Urinary bladder (tissue), 4 donors: ENCODE measurements around the gene SPATS1. TPM values are rescaled to one million over a fixed set of nuclear protein-coding genes. Genes with fewer than 3 reads are reported as not detected.

ENCODE experiments used
- DNase-seq: peaks from one replicate; pipeline ENCODE4 v3.0.0-alpha.2; 2015; ENCODE audit errors: extremely low spot score
- H3K27ac ChIP-seq: one replicate; pipeline ENCODE4 v1.5.1; 2013; ENCODE audit warnings: low read depth, mild to moderate bottlenecking, moderate library complexity
- H3K36me3 ChIP-seq: one replicate; pipeline ENCODE4 v1.6.1; 2013; ENCODE audit warnings: mild to moderate bottlenecking, moderate library complexity; ENCODE audit not compliant: insufficient read depth
- H3K4me1 ChIP-seq: one replicate; pipeline ENCODE4 v1.6.1; 2013; ENCODE audit warnings: mild to moderate bottlenecking, moderate library complexity; ENCODE audit not compliant: insufficient read depth
- H3K4me3 ChIP-seq: one replicate; pipeline ENCODE4 v1.5.1; 2013; ENCODE audit warnings: low read depth, low read length
- WGBS: extraction: QIAGEN DNeasy Blood & Tissue Kit; methylation state at CpG from one replicate; pipeline ENCODE4 v1.1.7; 2013; 5-methylcytosine and 5-hydroxymethylcytosine counted together
- polyA plus RNA-seq: library from polyadenylated mRNA; stranded (reverse); fragments of 200-250 nt; gene quantifications from one replicate; pipeline ENCODE4 v1.2.3, GENCODE V29; 2013
- total RNA-seq: library from RNA; depleted of rRNA; stranded (reverse); fragments of >200 nt; gene quantifications from one replicate; pipeline ENCODE4 v1.2.3, GENCODE V29; 2014
- donor health status: healthy with polysubstance abuse.
- donor health status: healthy.

The SPATS1 gene
- total and polyA plus RNA-seq, 2 donors: not detected

GRCh38 chr6:44366781-44367180 lies 24.3 kb downstream of the SPATS1 start:
- DNase-seq: no peak
- WGBS: 91% methylated on average over 3 of the region's 3 CpGs
- H3K27ac ChIP-seq: no peak overlapping the region
- H3K4me3 ChIP-seq: no peak overlapping the region
- no peaks in the 10 kb centered on the region for H3K4me1 ChIP-seq
- H3K36me3 ChIP-seq: no peaks in the 10 kb centered on the region

GRCh38 chr6:44367681-44368080 lies 25.2 kb downstream of the SPATS1 start:
- 50% methylated on average over 2 of the region's 2 CpGs for WGBS
- no peak overlapping the region for H3K4me3 ChIP-seq
- no peaks in the 10 kb centered on the region for H3K4me1 ChIP-seq
- no peak overlapping the region for H3K27ac ChIP-seq
- no peaks in the 10 kb centered on the region for H3K36me3 ChIP-seq
- no peak for DNase-seq

- WGBS: 84% methylated on average over 3 of the region's 3 CpGs
- no peak for DNase-seq
- no peak overlapping the region for H3K27ac ChIP-seq
- H3K4me3 ChIP-seq: no peak overlapping the region
- no peaks in the 10 kb centered on the region for H3K36me3 ChIP-seq
- H3K4me1 ChIP-seq: no peaks in the 10 kb centered on the region
These were observed 30.6 kb downstream of the SPATS1 start for GRCh38 chr6:44373051-44373450.

GRCh38 chr6:44373787-44374186 lies 31.3 kb downstream of the SPATS1 start:
- no peaks in the 10 kb centered on the region for H3K36me3 ChIP-seq
- no peak overlapping the region for H3K4me3 ChIP-seq
- no peaks in the 10 kb centered on the region for H3K4me1 ChIP-seq
- DNase-seq: no peak
- WGBS: 53% methylated on average over 2 of the region's 2 CpGs
- no peak overlapping the region for H3K27ac ChIP-seq

GRCh38 chr6:44375071-44375470 lies 32.6 kb downstream of the SPATS1 start:
- 86% methylated on average over 3 of the region's 3 CpGs for WGBS
- DNase-seq: no peak
- Histone ChIP-seq H3K4me3 (no peak overlapping the region), H3K36me3 (no peaks in the 10 kb centered on the region), H3K4me1 (no peaks in the 10 kb centered on the region), H3K27ac (no peak overlapping the region)

GRCh38 chr6:44377484-44377883 lies 35.0 kb downstream of the SPATS1 start:
- Histone ChIP-seq H3K36me3 (no peaks in the 10 kb centered on the region), H3K4me3 (no peak overlapping the region), H3K27ac (no peak overlapping the region), H3K4me1 (no peaks in the 10 kb centered on the region)
- 84% methylated on average over 3 of the region's 3 CpGs for WGBS
- DNase-seq: no peak

- H3K36me3 ChIP-seq: no peaks in the 10 kb centered on the region
- WGBS: 35% methylated on average over 1 of the region's 1 CpG
- H3K4me3 ChIP-seq: no peak overlapping the region
- no peaks in the 10 kb centered on the region for H3K4me1 ChIP-seq
- no peak for DNase-seq
- no peak overlapping the region for H3K27ac ChIP-seq
These were observed 35.5 kb downstream of the SPATS1 start for GRCh38 chr6:44377971-44378370.

- DNase-seq: no peak
- Histone ChIP-seq H3K4me1 (no peaks in the 10 kb centered on the region), H3K4me3 (no peak overlapping the region), H3K27ac (no peak overlapping the region), H3K36me3 (no peaks in the 10 kb centered on the region)
- 82% methylated on average over 2 of the region's 2 CpGs for WGBS
These were observed 39.3 kb downstream of the SPATS1 start for GRCh38 chr6:44381739-44382138.

GRCh38 chr6:44386364-44386928 lies 44.0 kb downstream of the SPATS1 start:
- Histone ChIP-seq H3K4me1 (no peaks in the 10 kb centered on the region), H3K27ac (no peak overlapping the region), H3K4me3 (no peak overlapping the region), H3K36me3 (no peaks in the 10 kb centered on the region)
- WGBS: 35% methylated on average over 6 of the region's 6 CpGs
- DNase-seq: no peak

GRCh38 chr6:44386929-44387345 lies 44.5 kb downstream of the SPATS1 start:
- Histone ChIP-seq H3K4me3 (peak overlapping the region; percentile 72), H3K36me3 (no peaks in the 10 kb centered on the region), H3K27ac (peak overlapping the region; percentile 44), H3K4me1 (no peaks in the 10 kb centered on the region)
- 5% methylated on average over 8 of the region's 8 CpGs for WGBS
- peak; percentile 29 for DNase-seq

GRCh38 chr6:44387346-44388134 lies 45.1 kb downstream of the SPATS1 start, which contains the start of gene CDC5L:
CDC5L (plus strand) TSS chr6:44387706; CDS start chr6:44387824, 118 bp downstream.
- Histone ChIP-seq H3K36me3 (no peaks in the 10 kb centered on the region), H3K4me1 (no peaks in the 10 kb centered on the region), H3K27ac (peak within 1 kb of the TSS; percentile 93), H3K4me3 (peak within 1 kb of the TSS; percentile 72)
- peak; percentile 100 for DNase-seq
- under 1% methylated on average over 56 of the region's 56 CpGs for WGBS

- H3K27ac ChIP-seq: no peak overlapping the region
- no peak for DNase-seq
- no peaks in the 10 kb centered on the region for H3K36me3 ChIP-seq
- no peaks in the 10 kb centered on the region for H3K4me1 ChIP-seq
- under 1% methylated on average over 9 of the region's 10 CpGs for WGBS
- H3K4me3 ChIP-seq: peak overlapping the region; percentile 72
These were observed 45.7 kb downstream of the SPATS1 start for GRCh38 chr6:44388135-44388487.

- no peak overlapping the region for H3K27ac ChIP-seq
- no peak overlapping the region for H3K4me3 ChIP-seq
- no peaks in the 10 kb centered on the region for H3K36me3 ChIP-seq
- no peaks in the 10 kb centered on the region for H3K4me1 ChIP-seq
- no peak for DNase-seq
- WGBS: 55% methylated on average over 5 of the region's 5 CpGs
These were observed 46.4 kb downstream of the SPATS1 start for GRCh38 chr6:44388887-44389286.

GRCh38 chr6:44390158-44390683 lies 47.8 kb downstream of the SPATS1 start:
- H3K36me3 ChIP-seq: no peaks in the 10 kb centered on the region
- no peak overlapping the region for H3K4me3 ChIP-seq
- DNase-seq: no peak
- no peak overlapping the region for H3K27ac ChIP-seq
- 73% methylated on average over 1 of the region's 1 CpG for WGBS
- no peaks in the 10 kb centered on the region for H3K4me1 ChIP-seq
